Endothelial cell of umbilical vein (primary cell): ENCODE measurements around the gene GMCL1. TPM values are rescaled to one million over a fixed set of nuclear protein-coding genes. Genes with fewer than 3 reads are reported as not detected.

Experiments used
- BruUV-seq: library from RNA; stranded (reverse); fragments of 400-500 nt; replicated peaks from 2 replicates; lab custom pipeline; 2021; lab: Mats Ljungman, UMichigan
- CTCF ChIA-PET: fragments of 300-600, 350-600 bp; sonication (Branson Sonifier 250); formaldehyde crosslinking; loops from one replicate; lab custom pipeline; 2021; ENCODE audit warnings: antibody characterized with exemption, inconsistent platforms; lab: Charles Lee
- POLR2A ChIA-PET: fragments of 300-600, 350-600 bp; sonication (Branson Sonifier 250); formaldehyde crosslinking; loops from one replicate; lab custom pipeline; 2021; ENCODE audit warnings: antibody characterized with exemption, inconsistent platforms; lab: Charles Lee
- DNase-seq: peaks from one replicate; pipeline ENCODE4 v3.0.0-alpha.2; 2011; ENCODE audit warnings: low read depth, low spot score
- FAIRE-seq: peaks from 2 replicates; lab custom pipeline; 2011; peaks lifted over from hg19 to GRCh38; lab: Jason Lieb, UNC
- H2AFZ ChIP-seq: 2 replicates; pipeline ENCODE4 v1.6.0; 2012; ENCODE audit warnings: low read depth, low read length, control low read depth, inconsistent platforms
- H3K27ac ChIP-seq: 2 replicates; pipeline ENCODE4 v1.5.1; 2011; ENCODE audit warnings: low read depth, mild to moderate bottlenecking, control low read depth, low read length, moderate library complexity; ENCODE audit not compliant: insufficient read depth
- H3K27me3 ChIP-seq, 2 experiments: 2 replicates each; pipeline versions ENCODE4 v1.6.0 to v1.6.1; 2011; ENCODE audit warnings: low read length in 2 of 2, mixed read lengths in 1 of 2; ENCODE audit not compliant: control insufficient read depth in 2 of 2, insufficient read depth in 2 of 2
- H3K36me3 ChIP-seq, 2 experiments: 2 replicates in 1 of 2; 3 replicates in 1 of 2; pipeline ENCODE4 v1.5.1; 2011; ENCODE audit warnings: low read length in 2 of 2, mild to moderate bottlenecking in 1 of 2, moderate library complexity in 1 of 2; ENCODE audit not compliant: control insufficient read depth in 2 of 2, insufficient read depth in 2 of 2; ENCODE audit errors: extremely low read depth in 1 of 2
- H3K4me1 ChIP-seq: 3 replicates; pipeline ENCODE4 v1.5.1; 2011; ENCODE audit warnings: mild to moderate bottlenecking, low read length; ENCODE audit not compliant: control insufficient read depth, insufficient read depth; ENCODE audit errors: extremely low read depth
- H3K4me2 ChIP-seq: 2 replicates; pipeline ENCODE4 v1.6.1; 2011; ENCODE audit warnings: low read length, control low read depth, mixed read lengths; ENCODE audit not compliant: insufficient read depth
- H3K4me3 ChIP-seq, 3 experiments: fragments of 200-600 bp in 1 of 3; sonication (generic), shearing (Covaris generic) in 1 of 3; replicated peaks in 1 of 3; 2 replicates each; pipeline ENCODE4 v1.5.1; 2011 to 2016; ENCODE audit warnings: control low read depth in 3 of 3, low read length in 3 of 3, mild to moderate bottlenecking in 2 of 3, inconsistent platforms in 1 of 3, low read depth in 1 of 3, moderate library complexity in 1 of 3; ENCODE audit not compliant: insufficient read depth in 1 of 3
- H3K79me2 ChIP-seq: 2 replicates; pipeline ENCODE4 v1.6.0; 2012; ENCODE audit warnings: low read length, inconsistent platforms; ENCODE audit not compliant: control insufficient read depth, insufficient read depth
- H3K9ac ChIP-seq: replicated peaks from 2 replicates; pipeline ENCODE3; 2011; ENCODE audit warnings: low read length, control low read depth; ENCODE audit not compliant: insufficient read depth; ENCODE audit errors: extremely low read depth
- H3K9me1 ChIP-seq: replicated peaks from 3 replicates; pipeline ENCODE4 v1.6.0; 2011; ENCODE audit warnings: mild to moderate bottlenecking, low read length; ENCODE audit not compliant: control insufficient read depth, insufficient read depth; ENCODE audit errors: extremely low read depth
- H3K9me3 ChIP-seq: replicated peaks from 2 replicates; pipeline ENCODE4 v1.5.1; 2012; ENCODE audit warnings: low read length, inconsistent platforms; ENCODE audit not compliant: control insufficient read depth, insufficient read depth
- H4K20me1 ChIP-seq: replicated peaks from 2 replicates; pipeline ENCODE3; 2011; ENCODE audit warnings: mild to moderate bottlenecking, low read length; ENCODE audit not compliant: control insufficient read depth, insufficient read depth; ENCODE audit errors: extremely low read depth
- EZH2 ChIP-seq: IDR thresholded peaks from 2 replicates; pipeline ENCODE4 v1.6.1; 2012; ENCODE audit warnings: borderline replicate concordance, low read depth, mild to moderate bottlenecking, moderate library complexity, low read length, inconsistent platforms; ENCODE audit not compliant: severe bottlenecking
- GATA2 ChIP-seq: IDR thresholded peaks from 2 replicates; pipeline ENCODE4 v1.7.0; 2011; ENCODE audit warnings: low read depth, mild to moderate bottlenecking, moderate library complexity, mixed read lengths, low read length; ENCODE audit not compliant: insufficient read length, insufficient read depth
- JUN ChIP-seq: IDR thresholded peaks from 2 replicates; pipeline ENCODE4 v1.6.1; 2011; ENCODE audit warnings: borderline replicate concordance, low read depth; ENCODE audit not compliant: insufficient read length, insufficient read depth
- MYC ChIP-seq: IDR thresholded peaks from one replicate; pipeline ENCODE4 v1.6.1; 2011; ENCODE audit warnings: mild to moderate bottlenecking, low read depth, low read length
- POLR2A ChIP-seq: IDR thresholded peaks from 2 replicates; pipeline ENCODE4 v1.6.1; 2012; ENCODE audit warnings: low read depth, mild to moderate bottlenecking, control low read depth, low read length
- dilution Hi-C: fragments of 300-500 bp; cut with MboI; formaldehyde crosslinking; loops from one replicate; pipeline ENCODE4 v1.15.0; 2019; ENCODE audit warnings: low sequenced_read_pairs; ENCODE audit not compliant: extremely low pct_ligation_motif_present
- intact Hi-C: fragments of 100-400 bp; cut with micrococcal nuclease; formaldehyde crosslinking; loops from one replicate; pipeline ENCODE4 v1.10.0; 2022
- polyA plus RNA-seq, 4 experiments: library from polyadenylated mRNA; depleted of rRNA in 3 of 4; stranded (reverse) in 3 of 4; unstranded in 1 of 4; fragments of >200 nt; gene quantifications; 2 replicates each; pipeline versions ENCODE4 v1.2.1 to v1.2.3, GENCODE V29; 2011 to 2012; ENCODE audit warnings: missing spikeins in 1 of 4
- total RNA-seq: library from RNA; stranded (reverse); gene quantifications from 2 replicates; pipeline ENCODE4 v1.2.3, GENCODE V29; 2021
- TF ChIP-seq, protein P1 (sequence below): IDR thresholded peaks from 2 replicates; pipeline ENCODE4 v1.6.1; 2011; ENCODE audit not compliant: insufficient read depth, insufficient read length
- TF ChIP-seq, protein P2 (sequence below), 2 donors: IDR thresholded peaks; 1 replicate in 1 of 2; 2 replicates in 1 of 2; pipeline ENCODE4 v1.5.1; 2011; ENCODE audit warnings: low read length in 2 of 2, mild to moderate bottlenecking in 2 of 2, moderate library complexity in 2 of 2, control low read depth in 1 of 2, inconsistent platforms in 1 of 2, low read depth in 1 of 2; ENCODE audit not compliant: insufficient read depth in 1 of 2; ENCODE audit errors: extremely low read depth in 1 of 2

The GMCL1 gene
- total and polyA plus RNA-seq, 2 donors (not counting 3 experiments of a cell fraction or from before 2014, with no cell fraction given), result 4.2 to 14.6 TPM

DNA sequence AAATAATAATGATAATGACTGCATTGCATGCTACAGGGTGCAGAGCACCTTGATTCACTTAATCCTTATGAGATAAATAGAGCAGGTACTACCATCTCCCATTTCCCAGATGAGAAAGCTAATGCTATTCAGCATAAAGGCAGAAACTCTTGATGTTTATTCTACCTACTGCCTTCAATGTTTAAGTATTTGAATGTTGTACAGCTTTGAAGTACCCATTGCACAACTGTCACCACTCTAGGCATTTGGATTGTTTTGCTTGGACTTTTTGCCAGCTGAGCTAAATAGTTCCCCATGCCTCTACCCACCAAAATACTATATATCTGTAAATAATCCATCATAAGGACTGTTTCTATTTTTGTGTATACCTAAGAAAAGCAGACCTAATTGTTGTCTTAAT, 77.8 kb downstream of the GMCL1 start:
- FAIRE-seq (no peak), DNase-seq (no peak)
- BruUV-seq, result no TSS peak
- ChIA-PET CTCF (interaction anchor here (0.9 to 1.4 kb wide), 3 partner anchors 13 to 182 kb away, joined by 3 to 7 read pairs (median 5); partner anchors contain the start of gene SNRNP27), POLR2A (no interaction called here)
- no peaks in the 10 kb centered on the region for H3K27me3 ChIP-seq
- dilution Hi-C loops (no loop called here), intact Hi-C loops (no loop called here)
- peaks cover 3 to 21% of the 10 kb centered on the region in 2 experiments for H3K36me3 ChIP-seq
- no peak overlapping the region for H2AFZ ChIP-seq
- H3K9me1 ChIP-seq, result no peaks in the 10 kb centered on the region
- no peak overlapping the region for H3K4me2 ChIP-seq
- H3K4me3 ChIP-seq, result no peak overlapping the region
- H3K4me1 ChIP-seq, result no peaks in the 10 kb centered on the region
- peaks cover 3% of the 10 kb centered on the region for H3K79me2 ChIP-seq
- no peaks in the 10 kb centered on the region for H4K20me1 ChIP-seq
- H3K9ac ChIP-seq, result no peak overlapping the region
- H3K27ac ChIP-seq, result no peak overlapping the region
- no peaks in the 10 kb centered on the region for H3K9me3 ChIP-seq
- TF ChIP-seq, protein P1, sequence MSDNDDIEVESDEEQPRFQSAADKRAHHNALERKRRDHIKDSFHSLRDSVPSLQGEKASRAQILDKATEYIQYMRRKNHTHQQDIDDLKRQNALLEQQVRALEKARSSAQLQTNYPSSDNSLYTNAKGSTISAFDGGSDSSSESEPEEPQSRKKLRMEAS, result no peak
- TF ChIP-seq EZH2, result no peak
- TF ChIP-seq GATA2, result no peak
- TF ChIP-seq, protein P2, sequence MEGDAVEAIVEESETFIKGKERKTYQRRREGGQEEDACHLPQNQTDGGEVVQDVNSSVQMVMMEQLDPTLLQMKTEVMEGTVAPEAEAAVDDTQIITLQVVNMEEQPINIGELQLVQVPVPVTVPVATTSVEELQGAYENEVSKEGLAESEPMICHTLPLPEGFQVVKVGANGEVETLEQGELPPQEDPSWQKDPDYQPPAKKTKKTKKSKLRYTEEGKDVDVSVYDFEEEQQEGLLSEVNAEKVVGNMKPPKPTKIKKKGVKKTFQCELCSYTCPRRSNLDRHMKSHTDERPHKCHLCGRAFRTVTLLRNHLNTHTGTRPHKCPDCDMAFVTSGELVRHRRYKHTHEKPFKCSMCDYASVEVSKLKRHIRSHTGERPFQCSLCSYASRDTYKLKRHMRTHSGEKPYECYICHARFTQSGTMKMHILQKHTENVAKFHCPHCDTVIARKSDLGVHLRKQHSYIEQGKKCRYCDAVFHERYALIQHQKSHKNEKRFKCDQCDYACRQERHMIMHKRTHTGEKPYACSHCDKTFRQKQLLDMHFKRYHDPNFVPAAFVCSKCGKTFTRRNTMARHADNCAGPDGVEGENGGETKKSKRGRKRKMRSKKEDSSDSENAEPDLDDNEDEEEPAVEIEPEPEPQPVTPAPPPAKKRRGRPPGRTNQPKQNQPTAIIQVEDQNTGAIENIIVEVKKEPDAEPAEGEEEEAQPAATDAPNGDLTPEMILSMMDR (IDR thresholded peaks at IDR 0.05; ENCODE audit: extremely low read depth in 1 of 2, insufficient read depth in 1 of 2, low read depth in 1 of 2, low read length in 2 of 2), result no peak
- TF ChIP-seq JUN, result no peak
- no peak for TF ChIP-seq POLR2A
- no peak for TF ChIP-seq MYC
